Kidney tubule cell (primary cell): Measurements from ENCODE around the gene PTX3.
A peak's percentile ranks its signal among the peaks of the same experiment; 100 is the strongest.

Experiments
- DNase-seq: peaks from one replicate; pipeline ENCODE4 v3.0.0-alpha.2; 2018; ENCODE audit warnings: low spot score

PTX3 gene

GRCh38 chr3:157475921-157476414 is 39.3 kb downstream of the PTX3 start:
- peak; percentile 67 for DNase-seq

DNA sequence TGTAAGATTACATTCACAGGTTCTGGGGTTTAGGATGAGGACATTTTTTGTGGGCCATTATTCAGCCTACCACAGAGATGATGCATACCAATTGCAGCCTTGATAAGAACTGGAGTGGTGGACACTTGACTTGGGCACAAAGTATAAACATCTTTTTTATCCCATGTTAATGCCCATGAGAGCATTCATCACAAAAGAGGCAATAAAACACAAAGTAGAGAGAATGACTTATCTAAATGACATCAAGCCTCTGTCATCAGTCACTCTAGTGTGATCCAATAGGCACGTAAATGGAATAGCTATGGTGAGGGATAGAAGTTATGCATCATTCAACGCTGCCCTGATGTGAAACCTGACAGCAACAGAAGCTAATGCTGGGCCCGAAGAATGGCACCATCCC is 40.8 kb downstream of the PTX3 start:
- DNase-seq = no peak

GRCh38 chr3:157479464-157480243 is 43.0 kb downstream of the PTX3 start:
- no peak for DNase-seq

GRCh38 chr3:157487339-157487738 is 50.7 kb downstream of the PTX3 start:
- DNase-seq = no peak

DNA sequence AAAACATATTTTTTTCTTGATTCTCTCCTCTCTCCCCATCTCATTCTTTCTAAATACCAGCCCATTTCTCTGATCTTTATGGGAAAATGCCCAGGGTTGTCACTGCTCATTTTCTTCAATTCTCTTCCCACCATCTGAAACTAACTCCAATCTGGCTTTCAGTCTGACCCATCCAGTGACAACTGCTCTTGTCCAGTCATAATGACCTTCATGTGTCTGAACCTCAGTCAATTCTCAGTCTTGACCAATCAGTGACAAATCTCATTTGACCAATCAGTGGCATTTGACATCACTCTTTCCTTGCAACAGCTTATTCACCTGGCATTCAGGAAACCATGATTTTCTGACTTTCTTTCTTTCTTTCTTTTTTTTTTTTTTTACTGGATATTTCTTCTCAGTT is 51.5 kb downstream of the PTX3 start:
- DNase-seq = no peak

GRCh38 chr3:157491136-157491535 is 54.5 kb downstream of the PTX3 start:
- DNase-seq = no peak
